ENCODE results near the gene DCAF10.
"Not testable (repeated sequence)": the region's sequence is repeated elsewhere in the genome, so short reads cannot be mapped to it uniquely, and the experiment has no call there.

DCAF10 gene

DNA sequence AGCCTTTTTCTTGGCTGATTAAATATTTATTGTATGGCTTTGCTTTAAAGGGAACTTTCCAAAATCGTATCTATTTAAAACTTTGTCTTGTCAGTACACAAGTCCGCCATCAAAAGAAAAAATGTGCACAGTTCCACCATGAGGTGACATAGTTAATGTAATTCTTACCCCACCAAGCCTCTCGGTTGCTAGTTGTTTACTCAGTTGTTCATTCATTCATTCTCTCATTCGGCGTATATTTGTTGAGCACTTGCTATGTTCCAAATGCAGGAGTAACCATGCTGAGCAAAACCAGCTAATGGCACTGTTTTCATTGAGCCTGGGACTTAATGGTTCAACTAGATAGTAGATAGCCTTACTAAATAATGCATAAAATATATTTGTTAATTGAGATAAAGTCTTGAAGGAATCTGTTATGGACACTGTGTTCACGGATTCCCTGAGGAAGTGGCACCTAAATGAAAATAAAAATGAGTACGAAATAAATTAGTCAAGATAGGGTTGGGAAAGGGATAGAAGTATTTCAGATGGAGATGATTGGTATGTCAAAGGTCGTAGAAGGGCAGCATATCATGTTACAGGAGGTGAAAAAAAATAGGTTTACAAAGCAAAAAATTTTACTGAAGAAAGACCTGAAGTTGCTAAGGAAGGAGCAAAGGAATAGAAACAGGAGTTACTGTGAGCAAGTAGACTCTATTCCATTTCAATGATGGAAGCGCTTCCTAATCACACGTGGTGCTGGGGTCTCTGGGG is 1.5 kb downstream of the DCAF10 start:
- no peak for DNase-seq (ENCODE audit: low read depth)
- in situ Hi-C loops (cut with HindIII; ENCODE audit: low sequenced_read_pairs): no loop called here
- TF ChIP-seq, protein P1, sequence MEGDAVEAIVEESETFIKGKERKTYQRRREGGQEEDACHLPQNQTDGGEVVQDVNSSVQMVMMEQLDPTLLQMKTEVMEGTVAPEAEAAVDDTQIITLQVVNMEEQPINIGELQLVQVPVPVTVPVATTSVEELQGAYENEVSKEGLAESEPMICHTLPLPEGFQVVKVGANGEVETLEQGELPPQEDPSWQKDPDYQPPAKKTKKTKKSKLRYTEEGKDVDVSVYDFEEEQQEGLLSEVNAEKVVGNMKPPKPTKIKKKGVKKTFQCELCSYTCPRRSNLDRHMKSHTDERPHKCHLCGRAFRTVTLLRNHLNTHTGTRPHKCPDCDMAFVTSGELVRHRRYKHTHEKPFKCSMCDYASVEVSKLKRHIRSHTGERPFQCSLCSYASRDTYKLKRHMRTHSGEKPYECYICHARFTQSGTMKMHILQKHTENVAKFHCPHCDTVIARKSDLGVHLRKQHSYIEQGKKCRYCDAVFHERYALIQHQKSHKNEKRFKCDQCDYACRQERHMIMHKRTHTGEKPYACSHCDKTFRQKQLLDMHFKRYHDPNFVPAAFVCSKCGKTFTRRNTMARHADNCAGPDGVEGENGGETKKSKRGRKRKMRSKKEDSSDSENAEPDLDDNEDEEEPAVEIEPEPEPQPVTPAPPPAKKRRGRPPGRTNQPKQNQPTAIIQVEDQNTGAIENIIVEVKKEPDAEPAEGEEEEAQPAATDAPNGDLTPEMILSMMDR (IDR thresholded peaks at IDR 0.05; ENCODE audit: low read depth, low read length, missing control alignments): no peak
- H3K4me3 ChIP-seq (ENCODE audit: low read depth, low read length): peak overlapping the region; percentile 88

DNA sequence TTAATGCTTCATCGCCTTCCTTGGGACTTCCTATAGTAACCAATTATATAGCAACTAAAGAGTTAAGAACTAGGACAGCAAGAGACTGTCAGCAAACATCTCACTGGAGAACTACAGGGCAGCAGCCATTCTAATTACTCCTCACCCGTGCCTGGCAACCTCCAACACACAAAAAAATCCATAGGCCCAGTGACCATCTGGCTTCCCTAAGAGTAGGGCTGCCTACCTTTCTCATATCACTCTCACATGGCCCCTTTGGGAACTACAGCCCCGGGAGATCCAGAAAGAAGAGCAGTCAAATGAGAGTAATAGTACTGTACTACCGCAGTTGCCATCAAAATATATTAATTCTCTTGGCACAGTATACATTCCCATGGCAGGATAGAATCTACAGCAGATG is 5.7 kb downstream of the DCAF10 start:
- DNase-seq (ENCODE audit: low read depth): no peak
- no peak overlapping the region for H3K4me3 ChIP-seq (ENCODE audit: low read depth, low read length)
- in situ Hi-C loops (cut with HindIII; ENCODE audit: low sequenced_read_pairs): no loop called here
- TF ChIP-seq, protein P1 (IDR thresholded peaks at IDR 0.05; ENCODE audit: low read depth, low read length, missing control alignments): no peak

DNA sequence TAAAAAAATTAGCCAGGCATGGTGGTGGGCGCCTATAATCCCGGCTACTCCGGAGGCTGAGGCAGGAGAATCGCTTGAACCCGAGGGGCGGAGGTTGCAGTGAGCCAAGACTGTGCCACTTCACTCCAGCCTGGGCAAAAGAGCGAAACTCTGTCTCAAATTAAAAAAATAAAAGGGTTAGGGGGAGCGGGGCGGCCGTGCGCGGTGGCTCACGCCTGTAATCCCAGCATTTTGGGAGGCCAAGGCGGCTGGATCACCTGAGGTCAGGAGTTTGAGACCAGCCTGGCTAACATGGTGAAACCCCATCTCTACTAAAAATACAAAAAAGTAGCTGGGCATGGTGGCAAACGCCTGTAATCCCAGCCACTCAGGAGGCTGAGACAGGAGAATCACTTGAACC is 9.1 kb downstream of the DCAF10 start:
- DNase-seq (ENCODE audit: low read depth); in situ Hi-C loops (cut with HindIII; ENCODE audit: low sequenced_read_pairs); H3K4me3 ChIP-seq (ENCODE audit: low read depth, low read length): not testable (repeated sequence)

DNA sequence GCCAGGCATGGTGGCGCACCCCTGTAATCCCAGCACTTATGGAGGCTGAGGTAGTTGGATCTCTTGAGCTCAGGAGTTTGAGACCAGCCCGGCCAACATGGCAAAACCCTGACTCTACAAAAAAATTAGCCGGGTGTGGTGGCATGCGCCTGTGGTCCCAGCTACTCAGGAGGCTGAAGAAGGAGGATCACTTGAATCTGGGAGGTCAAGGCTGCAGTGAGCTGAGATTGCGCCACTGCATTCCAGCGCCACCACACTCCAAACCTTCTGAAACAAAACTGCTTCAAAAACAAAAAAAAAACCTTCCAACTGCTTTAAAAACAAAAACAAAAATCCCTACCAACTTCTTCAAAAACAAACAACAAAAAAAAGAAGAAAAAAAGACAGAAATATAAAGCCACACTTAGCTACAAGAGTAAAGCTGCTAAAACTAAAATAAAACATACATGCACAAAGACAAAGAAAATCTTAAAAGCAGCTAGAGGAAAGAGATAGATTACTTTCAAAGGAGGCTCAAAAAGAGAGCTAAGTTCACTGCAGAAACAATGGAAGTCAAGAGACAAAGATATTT is 11.4 kb downstream of the DCAF10 start:
- in situ Hi-C loops (cut with HindIII; ENCODE audit: low sequenced_read_pairs): no loop called here
- TF ChIP-seq, protein P1 (IDR thresholded peaks at IDR 0.05; ENCODE audit: low read depth, low read length, missing control alignments): no peak
- no peak overlapping the region for H3K4me3 ChIP-seq (ENCODE audit: low read depth, low read length)
- no peak for DNase-seq (ENCODE audit: low read depth)

DNA sequence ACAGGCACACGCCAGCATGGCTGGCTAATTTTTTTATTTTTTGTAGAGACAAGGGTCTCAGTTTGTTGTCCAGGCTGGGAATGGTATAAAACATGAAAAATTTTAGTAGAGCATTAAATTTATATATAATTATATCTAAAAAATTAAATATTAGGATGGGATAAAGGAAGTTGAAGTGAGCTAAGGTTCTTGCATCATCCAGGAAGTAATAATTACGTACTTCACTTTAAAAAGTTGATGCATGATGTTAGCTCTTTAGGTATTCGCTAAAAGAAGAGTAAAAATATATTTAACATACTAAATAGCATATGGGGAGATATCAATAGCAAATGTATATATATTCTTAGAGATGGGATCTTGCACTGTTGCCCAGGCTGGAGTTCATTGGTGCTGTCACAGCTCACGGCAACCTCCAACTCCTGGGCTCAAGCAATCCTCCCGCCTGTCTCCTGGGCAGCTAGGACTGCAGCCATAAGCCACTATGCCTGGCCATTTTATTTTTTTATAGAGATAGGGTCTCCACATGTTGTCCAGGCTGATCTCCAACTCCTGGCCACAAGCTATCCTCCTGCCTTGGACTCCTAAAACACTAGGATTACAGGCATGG is 12.3 kb downstream of the DCAF10 start:
- H3K4me3 ChIP-seq (ENCODE audit: low read depth, low read length): no peak overlapping the region
- in situ Hi-C loops (cut with HindIII; ENCODE audit: low sequenced_read_pairs): no loop called here
- DNase-seq (ENCODE audit: low read depth): no peak
- TF ChIP-seq, protein P1 (IDR thresholded peaks at IDR 0.05; ENCODE audit: low read depth, low read length, missing control alignments): no peak

DNA sequence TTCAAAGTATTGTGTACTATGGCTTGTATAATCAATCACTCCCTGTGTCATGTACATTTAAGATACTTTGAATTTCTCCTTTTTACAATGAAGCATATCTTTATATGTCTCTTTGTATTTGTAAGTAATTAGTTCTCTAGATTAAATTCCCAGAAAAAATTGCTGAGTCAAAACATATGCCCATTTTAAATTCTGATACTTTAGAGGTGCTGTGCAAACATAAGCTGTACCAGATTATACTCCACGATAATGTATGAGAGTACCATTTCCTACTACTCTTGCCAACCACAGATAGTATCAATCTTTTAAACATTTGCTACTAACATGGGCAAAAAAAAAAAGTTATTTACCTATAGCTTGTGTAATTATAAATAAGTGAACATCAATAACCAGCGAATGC is 18.3 kb downstream of the DCAF10 start:
- no peak for DNase-seq (ENCODE audit: low read depth)
- in situ Hi-C loops (cut with HindIII; ENCODE audit: low sequenced_read_pairs): no loop called here
- no peak overlapping the region for H3K4me3 ChIP-seq (ENCODE audit: low read depth, low read length)
- TF ChIP-seq, protein P1 (IDR thresholded peaks at IDR 0.05; ENCODE audit: low read depth, low read length, missing control alignments): no peak

DNA sequence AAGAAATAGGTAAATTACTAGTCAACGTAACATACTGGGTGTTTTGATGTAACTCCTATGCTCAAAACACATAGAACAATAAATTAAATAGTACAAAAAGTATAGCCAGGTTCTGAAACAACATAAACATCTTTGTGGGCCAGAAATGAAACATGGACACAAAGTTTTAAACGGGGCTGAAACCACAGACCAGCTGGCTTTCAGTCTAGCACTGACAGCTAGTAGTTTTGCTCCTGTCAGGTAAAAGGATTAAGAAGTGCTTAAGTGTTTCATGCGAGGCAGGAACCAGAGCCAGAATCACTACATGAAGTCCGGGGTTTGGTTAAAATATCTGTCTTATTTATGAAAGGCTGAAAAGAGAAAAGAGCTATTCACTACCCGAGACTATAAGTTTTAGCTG is 19.5 kb downstream of the DCAF10 start:
- TF ChIP-seq, protein P1 (IDR thresholded peaks at IDR 0.05; ENCODE audit: low read depth, low read length, missing control alignments): no peak
- H3K4me3 ChIP-seq (ENCODE audit: low read depth, low read length): no peak overlapping the region
- in situ Hi-C loops (cut with HindIII; ENCODE audit: low sequenced_read_pairs): no loop called here
- no peak for DNase-seq (ENCODE audit: low read depth)

DNA sequence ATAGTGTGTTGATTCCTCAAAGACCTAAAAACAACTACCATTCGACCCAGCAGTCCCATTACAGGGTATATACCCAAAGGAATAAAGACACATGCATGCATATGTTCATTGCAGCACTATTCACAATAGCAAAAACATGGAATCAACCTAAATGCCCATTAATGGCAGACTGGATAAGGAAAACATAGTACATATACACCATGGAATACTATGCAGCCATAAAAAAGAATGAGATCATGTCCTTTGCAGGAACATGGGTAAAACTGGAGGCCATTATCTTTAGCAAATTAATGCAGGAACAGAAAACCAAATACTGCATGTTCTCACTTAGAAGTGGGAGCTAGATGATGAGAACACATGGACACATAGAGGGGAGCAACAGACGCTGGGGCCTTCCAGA is 24.6 kb downstream of the DCAF10 start:
- H3K4me3 ChIP-seq (ENCODE audit: low read depth, low read length); in situ Hi-C loops (cut with HindIII; ENCODE audit: low sequenced_read_pairs); DNase-seq (ENCODE audit: low read depth): not testable (repeated sequence)

Data from astrocyte of the cerebellum (primary cell).